GM21381 (cell line): ENCODE data around the gene FMNL2.
A peak's percentile ranks its signal among the peaks of the same experiment; 100 is the strongest.

Experiments used
- ATAC-seq: cut with Tn5 transposase; IDR thresholded peaks from one replicate; pipeline ENCODE4 v1.9.1; 2021; ENCODE audit warnings: mild to moderate bottlenecking, moderate library complexity; ENCODE audit not compliant: unreplicated experiment

Gene FMNL2

GRCh38 chr2:152548111-152548875 is 213.3 kb downstream of the FMNL2 start:
- ATAC-seq: no peak

- no peak for ATAC-seq
Observed at GRCh38 chr2:152548996-152549395, 214.0 kb downstream of the FMNL2 start.

GRCh38 chr2:152549423-152549822 is 214.4 kb downstream of the FMNL2 start:
- no peak for ATAC-seq

GRCh38 chr2:152550386-152550785 is 215.4 kb downstream of the FMNL2 start:
- no peak for ATAC-seq

- ATAC-seq: no peak
Observed at GRCh38 chr2:152552888-152553287, 217.9 kb downstream of the FMNL2 start.

- ATAC-seq: no peak
Observed at GRCh38 chr2:152553518-152553917, 218.5 kb downstream of the FMNL2 start.

- no peak for ATAC-seq
Observed at GRCh38 chr2:152555048-152555447, 220.1 kb downstream of the FMNL2 start.

GRCh38 chr2:152556506-152556905 is 221.5 kb downstream of the FMNL2 start:
- ATAC-seq: no peak

- no peak for ATAC-seq
Observed at GRCh38 chr2:152557273-152557888, 222.4 kb downstream of the FMNL2 start.

- no peak for ATAC-seq
Observed at GRCh38 chr2:152558158-152558984, 223.4 kb downstream of the FMNL2 start.

GRCh38 chr2:152559008-152559407 is 224.0 kb downstream of the FMNL2 start:
- no peak for ATAC-seq

GRCh38 chr2:152560166-152560565 is 225.2 kb downstream of the FMNL2 start:
- no peak for ATAC-seq

- no peak for ATAC-seq
Observed at GRCh38 chr2:152560873-152561595, 226.1 kb downstream of the FMNL2 start.

GRCh38 chr2:152562198-152562884 is 227.4 kb downstream of the FMNL2 start:
- no peak for ATAC-seq

GRCh38 chr2:152563764-152564163 is 228.8 kb downstream of the FMNL2 start:
- no peak for ATAC-seq

GRCh38 chr2:152564754-152565551 is 230.0 kb downstream of the FMNL2 start:
- ATAC-seq: peak; percentile 80

- peak; percentile 71 for ATAC-seq
Observed at GRCh38 chr2:152565884-152566727, 231.1 kb downstream of the FMNL2 start.

GRCh38 chr2:152566728-152567069 is 231.7 kb downstream of the FMNL2 start:
- ATAC-seq: peak; percentile 41

GRCh38 chr2:152568531-152568930 is 233.6 kb downstream of the FMNL2 start:
- ATAC-seq: no peak
